Cardiac muscle cell (in vitro differentiated cells and primary cell): ENCODE results near the gene LCLAT1. TPM values are rescaled to one million over a fixed set of nuclear protein-coding genes. Genes with fewer than 3 reads are reported as not detected.

Experiments used
- DNase-seq, 2 donors: peaks; one replicate each; pipeline versions ENCODE4 v3.0.0 to v3.0.0-alpha.2; 2010 to 2017; ENCODE audit warnings: low read depth in 1 of 2, low spot score in 1 of 2
- H3K27ac ChIP-seq: fragments of 200-600 bp; sonication (generic); 2 replicates; pipeline ENCODE4 v1.5.1; 2016
- H3K27me3 ChIP-seq: fragments of 200-600 bp; sonication (generic); 2 replicates; pipeline ENCODE4 v1.6.0; 2016; ENCODE audit warnings: control low read depth
- H3K36me3 ChIP-seq: fragments of 200-600 bp; sonication (generic); 2 replicates; pipeline ENCODE4 v1.5.1; 2016; ENCODE audit warnings: control low read depth
- H3K4me1 ChIP-seq: fragments of 200-600 bp; sonication (generic); 2 replicates; pipeline ENCODE4 v1.8.1; 2017; ENCODE audit warnings: low read depth, mild to moderate bottlenecking, mixed run types
- H3K4me3 ChIP-seq: fragments of 200-600 bp; sonication (generic); 2 replicates; pipeline ENCODE4 v1.5.1; 2016; ENCODE audit warnings: mild to moderate bottlenecking
- H3K9me3 ChIP-seq: fragments of 200-600 bp; sonication (generic); 2 replicates; pipeline ENCODE4 v1.5.1; 2017; ENCODE audit warnings: low read depth, mild to moderate bottlenecking, control low read depth
- polyA plus RNA-seq: library from polyadenylated mRNA; unstranded; fragments of >200 nt; fragmentation: Nextera tagmentation; extraction: Ambion mirVana; gene quantifications from 2 replicates; pipeline ENCODE4 v1.2.1, GENCODE V29; 2016
- total RNA-seq: library from RNA; depleted of rRNA; stranded (reverse); fragments of >200 nt; gene quantifications from 2 replicates; pipeline ENCODE4 v1.2.3, GENCODE V29; 2016
- TF ChIP-seq, protein P1 (sequence below): IDR thresholded peaks from 2 replicates; pipeline ENCODE4 v1.5.1; 2012; ENCODE audit warnings: low read depth, mild to moderate bottlenecking, low read length

The LCLAT1 gene
- total and polyA plus RNA-seq, 2 experiments from 2014 or later = 19.6 to 25.5 TPM

DNA sequence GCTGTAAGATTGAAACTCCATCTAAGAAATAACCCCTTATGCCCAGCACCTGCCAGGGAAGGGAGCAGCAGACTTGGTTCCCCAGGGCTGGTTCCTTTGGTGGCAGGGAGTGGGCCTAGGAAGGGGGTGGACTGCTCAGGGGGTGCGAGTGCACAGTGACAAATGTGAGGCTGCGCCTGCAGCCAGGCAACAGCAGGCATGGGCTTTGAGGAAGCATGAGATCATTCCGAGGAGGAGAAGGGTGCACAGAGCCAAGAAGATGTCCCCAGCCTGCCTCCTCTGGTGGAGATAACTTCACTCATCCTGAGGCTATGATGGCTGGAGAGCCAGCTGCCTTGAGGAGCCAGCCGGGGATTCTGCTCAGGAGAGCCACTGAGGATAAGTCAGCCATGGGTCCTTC, 202.2 kb downstream of the LCLAT1 start:
- peaks cover 20% of the 10 kb centered on the region for H3K4me1 ChIP-seq
- TF ChIP-seq, protein P1, sequence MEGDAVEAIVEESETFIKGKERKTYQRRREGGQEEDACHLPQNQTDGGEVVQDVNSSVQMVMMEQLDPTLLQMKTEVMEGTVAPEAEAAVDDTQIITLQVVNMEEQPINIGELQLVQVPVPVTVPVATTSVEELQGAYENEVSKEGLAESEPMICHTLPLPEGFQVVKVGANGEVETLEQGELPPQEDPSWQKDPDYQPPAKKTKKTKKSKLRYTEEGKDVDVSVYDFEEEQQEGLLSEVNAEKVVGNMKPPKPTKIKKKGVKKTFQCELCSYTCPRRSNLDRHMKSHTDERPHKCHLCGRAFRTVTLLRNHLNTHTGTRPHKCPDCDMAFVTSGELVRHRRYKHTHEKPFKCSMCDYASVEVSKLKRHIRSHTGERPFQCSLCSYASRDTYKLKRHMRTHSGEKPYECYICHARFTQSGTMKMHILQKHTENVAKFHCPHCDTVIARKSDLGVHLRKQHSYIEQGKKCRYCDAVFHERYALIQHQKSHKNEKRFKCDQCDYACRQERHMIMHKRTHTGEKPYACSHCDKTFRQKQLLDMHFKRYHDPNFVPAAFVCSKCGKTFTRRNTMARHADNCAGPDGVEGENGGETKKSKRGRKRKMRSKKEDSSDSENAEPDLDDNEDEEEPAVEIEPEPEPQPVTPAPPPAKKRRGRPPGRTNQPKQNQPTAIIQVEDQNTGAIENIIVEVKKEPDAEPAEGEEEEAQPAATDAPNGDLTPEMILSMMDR = no peak
- H3K4me3 ChIP-seq = no peak overlapping the region
- H3K27me3 ChIP-seq = no peaks in the 10 kb centered on the region
- no peaks in the 10 kb centered on the region for H3K36me3 ChIP-seq
- no peak for DNase-seq
- no peaks in the 10 kb centered on the region for H3K9me3 ChIP-seq
- peak overlapping the region; percentile 89 for H3K27ac ChIP-seq

DNA sequence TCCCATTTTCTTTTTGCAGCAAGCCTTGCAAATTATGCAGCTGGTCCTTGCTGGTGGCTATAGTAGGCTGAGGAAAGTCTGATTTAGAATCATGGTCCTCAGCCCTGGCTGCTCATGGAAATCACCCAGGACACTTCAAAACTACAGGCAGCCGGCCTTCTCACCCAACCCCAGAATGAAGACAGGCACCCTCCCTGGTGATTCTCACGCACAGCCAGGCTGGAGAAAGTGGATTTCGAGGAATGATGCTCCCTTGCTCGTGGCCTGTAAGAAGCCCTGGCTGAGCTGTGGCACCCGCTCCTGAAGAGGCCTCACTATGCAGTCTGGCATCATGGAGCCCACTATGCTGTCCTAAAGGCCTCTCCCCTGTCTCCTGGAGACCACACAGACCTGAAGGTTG, 202.8 kb downstream of the LCLAT1 start:
- Histone ChIP-seq H3K27ac (peak overlapping the region; percentile 89), H3K36me3 (no peaks in the 10 kb centered on the region), H3K4me1 (peaks cover 20% of the 10 kb centered on the region), H3K9me3 (no peaks in the 10 kb centered on the region), H3K27me3 (no peaks in the 10 kb centered on the region), H3K4me3 (no peak overlapping the region)
- TF ChIP-seq, protein P1 = no peak
- no peak for DNase-seq

DNA sequence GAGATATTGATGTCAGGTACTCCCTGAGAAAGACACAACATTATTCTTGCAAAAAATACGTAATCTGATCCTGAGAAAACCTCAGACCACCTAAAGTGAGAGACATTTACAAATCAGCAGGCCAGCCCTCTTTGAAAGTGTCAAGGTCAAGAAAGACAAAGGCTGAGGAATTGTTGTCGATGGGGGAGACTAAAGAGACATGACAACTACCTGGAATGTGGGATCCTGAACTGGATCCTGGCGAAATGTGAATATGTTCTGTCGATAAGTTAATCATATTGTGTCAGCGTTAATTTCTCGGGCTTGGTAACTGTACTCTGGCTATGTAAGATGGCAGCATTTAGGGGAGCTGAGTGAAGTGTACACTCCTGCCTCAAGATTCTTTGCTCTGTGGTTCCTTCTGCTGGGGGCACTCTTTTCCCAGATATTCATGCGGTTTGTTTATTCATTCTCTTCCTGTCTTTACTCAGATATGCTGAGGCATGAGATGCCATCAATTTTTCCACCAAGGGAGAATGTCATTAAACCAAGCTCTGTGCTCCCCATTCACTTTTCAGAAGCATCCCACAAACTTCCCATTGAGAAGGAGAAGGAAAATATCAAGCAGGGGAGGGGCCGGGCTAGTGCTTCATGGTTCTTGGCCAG, 205.3 kb downstream of the LCLAT1 start:
- no peaks in the 10 kb centered on the region for H3K36me3 ChIP-seq
- TF ChIP-seq, protein P1 = no peak
- H3K4me1 ChIP-seq = peaks cover 20% of the 10 kb centered on the region
- no peak for DNase-seq
- no peak overlapping the region for H3K27ac ChIP-seq
- no peaks in the 10 kb centered on the region for H3K27me3 ChIP-seq
- H3K4me3 ChIP-seq = no peak overlapping the region
- no peaks in the 10 kb centered on the region for H3K9me3 ChIP-seq

DNA sequence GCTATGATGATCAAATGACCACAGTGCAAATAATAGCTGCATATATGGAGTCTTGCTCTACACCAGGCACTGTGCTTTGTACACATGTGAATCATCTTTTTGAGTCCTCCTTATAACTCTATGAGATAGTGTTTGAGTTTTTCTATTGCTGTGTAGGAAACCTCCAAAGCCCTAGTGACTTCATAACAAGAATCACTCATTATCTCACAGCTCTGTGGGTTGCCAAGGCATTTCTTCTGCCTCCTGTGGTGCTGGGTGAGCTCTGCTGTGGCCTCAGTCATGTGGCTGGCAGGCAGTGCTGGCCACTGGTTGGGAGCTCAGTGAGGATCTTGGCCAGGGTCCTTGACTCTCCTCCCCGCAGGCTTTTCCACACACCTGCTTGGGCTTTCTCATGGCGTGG, 206.8 kb downstream of the LCLAT1 start:
- no peak overlapping the region for H3K27ac ChIP-seq
- no peaks in the 10 kb centered on the region for H3K9me3 ChIP-seq
- H3K4me1 ChIP-seq = peaks cover 17% of the 10 kb centered on the region
- H3K4me3 ChIP-seq = no peak overlapping the region
- TF ChIP-seq, protein P1 = no peak
- no peaks in the 10 kb centered on the region for H3K36me3 ChIP-seq
- no peaks in the 10 kb centered on the region for H3K27me3 ChIP-seq
- peak in 1 of 2 donors; percentile 65 for DNase-seq

DNA sequence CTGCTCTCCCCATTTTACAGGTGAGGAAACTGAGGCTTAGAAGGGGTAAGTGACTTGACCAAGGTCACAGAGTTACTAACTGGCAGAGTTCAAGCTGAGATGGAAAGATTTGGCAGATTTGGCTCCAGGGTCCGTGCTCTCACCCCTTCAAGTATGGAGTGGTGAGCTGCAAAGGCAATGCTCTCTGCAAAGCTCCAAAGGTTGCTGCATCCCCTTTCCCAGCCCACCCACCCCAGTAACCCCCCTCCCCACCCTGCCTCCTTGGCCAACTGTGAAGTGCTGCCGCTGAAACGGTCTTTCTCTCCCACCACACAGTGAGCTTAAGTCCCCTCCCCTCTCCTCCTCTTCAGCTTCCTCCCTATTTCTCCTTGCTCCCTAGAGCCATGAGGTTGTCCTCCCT, 207.4 kb downstream of the LCLAT1 start:
- Histone ChIP-seq H3K36me3 (no peaks in the 10 kb centered on the region), H3K27ac (no peak overlapping the region), H3K27me3 (no peaks in the 10 kb centered on the region), H3K9me3 (no peaks in the 10 kb centered on the region), H3K4me3 (no peak overlapping the region), H3K4me1 (peaks cover 11% of the 10 kb centered on the region)
- no peak for DNase-seq
- TF ChIP-seq, protein P1 = no peak
